HG02642 (cell line): ENCODE data around the gene ITGB1.
"Not testable (repeated sequence)": the region's sequence is repeated elsewhere in the genome, so short reads cannot be mapped to it uniquely, and the experiment has no call there.

Source experiments
- ATAC-seq: cut with Tn5 transposase; IDR thresholded peaks from one replicate; pipeline ENCODE4 v1.9.1; 2021; ENCODE audit warnings: mild to moderate bottlenecking; ENCODE audit not compliant: unreplicated experiment, poor library complexity

Gene ITGB1

DNA sequence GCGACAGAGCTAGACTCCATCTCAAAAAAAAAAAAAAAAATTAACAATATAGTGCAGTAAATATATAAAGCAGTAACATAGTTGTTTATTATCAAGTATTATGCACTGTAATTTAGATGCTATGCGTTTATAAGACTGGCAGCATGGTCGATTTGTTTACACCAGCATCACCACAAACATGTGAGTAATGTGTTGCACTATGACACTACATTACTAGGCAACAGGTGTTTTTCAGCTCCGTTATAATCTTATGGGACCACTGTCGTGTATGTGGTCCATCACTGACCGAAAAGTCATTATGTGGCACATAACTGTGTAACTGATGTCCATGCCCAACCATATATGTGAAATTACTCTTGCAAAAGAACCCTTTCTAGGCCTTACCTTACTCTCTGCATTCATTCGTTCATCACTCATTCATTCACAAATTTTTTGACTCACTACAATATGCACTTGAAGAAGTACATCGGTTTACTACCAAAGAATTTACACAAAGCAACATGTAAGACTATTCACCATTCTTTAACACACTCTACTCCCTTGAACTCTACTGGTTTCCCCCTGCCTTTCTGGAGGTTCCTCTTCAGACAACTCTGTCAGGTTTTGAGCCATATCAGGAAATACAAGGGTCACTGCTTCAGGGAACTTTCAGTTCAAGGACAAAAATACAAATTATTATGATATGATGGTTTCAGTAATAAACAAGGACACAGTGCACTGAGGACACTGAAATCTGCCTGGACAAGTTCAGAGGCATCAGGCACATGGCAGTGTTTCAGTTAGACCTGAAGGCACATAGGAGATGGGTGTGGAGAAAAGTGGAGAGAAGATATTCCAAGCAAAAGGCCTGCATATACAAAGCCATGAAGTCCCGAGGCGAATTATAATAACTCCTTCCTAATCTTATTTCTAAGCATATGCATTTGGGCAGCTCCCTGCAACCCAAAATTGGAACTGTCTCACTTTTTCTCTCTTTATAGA is 17.4 kb downstream of the ITGB1 start:
- ATAC-seq = no peak

DNA sequence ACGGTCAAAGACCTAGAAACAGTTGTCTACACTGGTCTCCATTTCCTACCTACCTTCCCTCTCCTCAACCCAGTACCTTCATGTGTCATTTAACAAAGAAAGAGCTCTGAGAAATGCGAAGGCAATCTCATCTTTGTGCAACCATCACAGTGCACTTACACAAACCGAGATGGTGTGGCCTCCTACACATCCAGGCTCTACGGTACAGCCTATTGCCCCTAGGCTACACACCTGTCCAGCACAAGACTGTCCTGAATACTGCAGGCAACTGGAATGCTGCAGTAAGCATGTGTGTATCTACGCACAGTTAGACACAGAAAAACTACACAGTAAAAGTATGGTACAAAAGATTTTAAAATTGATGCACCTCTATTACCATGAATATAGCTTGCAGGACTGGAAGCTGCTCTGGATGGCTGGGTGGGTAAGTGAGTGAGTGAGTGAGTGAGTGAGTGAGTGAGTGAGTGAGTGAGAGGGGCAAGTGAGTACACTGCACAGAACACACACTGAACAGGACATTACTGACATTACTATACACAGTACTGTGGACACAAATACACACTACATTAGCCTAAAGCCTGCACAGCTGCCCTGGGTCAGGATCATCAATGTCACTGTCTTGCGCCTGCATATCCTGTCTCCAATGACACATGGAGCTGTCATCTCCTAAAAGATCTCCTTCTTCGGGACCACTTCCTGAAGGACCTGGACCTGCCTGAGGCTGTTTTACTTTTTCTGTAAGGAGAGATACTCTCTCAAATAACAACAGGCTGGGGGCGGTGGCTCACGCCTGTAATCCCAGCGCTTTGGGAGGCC is 18.5 kb downstream of the ITGB1 start:
- no peak for ATAC-seq

DNA sequence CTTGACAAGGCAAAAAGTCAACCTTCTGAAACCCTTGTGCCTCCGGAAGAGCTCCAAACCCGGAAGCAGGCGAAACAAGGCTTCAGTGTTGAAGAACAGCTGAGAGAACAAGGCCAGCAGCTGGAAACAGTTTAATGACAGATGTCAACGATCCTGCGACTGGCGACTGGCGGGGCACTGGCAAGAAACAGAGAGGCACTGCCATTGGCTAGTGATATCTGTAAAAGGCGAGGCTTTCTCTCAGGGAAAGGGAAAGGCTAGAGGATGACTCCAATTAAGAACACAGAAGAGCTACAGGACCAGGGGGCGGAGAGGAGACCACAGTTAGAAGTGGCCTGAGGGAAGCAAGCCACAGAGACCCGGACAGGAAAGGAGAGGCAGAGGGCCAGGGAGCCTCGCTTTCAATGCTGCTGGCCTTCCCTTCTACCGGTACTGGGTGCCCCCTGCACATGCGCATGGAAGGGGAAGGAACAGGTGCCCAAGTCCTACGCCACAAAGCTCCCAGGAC is 19.4 kb downstream of the ITGB1 start:
- no peak for ATAC-seq

DNA sequence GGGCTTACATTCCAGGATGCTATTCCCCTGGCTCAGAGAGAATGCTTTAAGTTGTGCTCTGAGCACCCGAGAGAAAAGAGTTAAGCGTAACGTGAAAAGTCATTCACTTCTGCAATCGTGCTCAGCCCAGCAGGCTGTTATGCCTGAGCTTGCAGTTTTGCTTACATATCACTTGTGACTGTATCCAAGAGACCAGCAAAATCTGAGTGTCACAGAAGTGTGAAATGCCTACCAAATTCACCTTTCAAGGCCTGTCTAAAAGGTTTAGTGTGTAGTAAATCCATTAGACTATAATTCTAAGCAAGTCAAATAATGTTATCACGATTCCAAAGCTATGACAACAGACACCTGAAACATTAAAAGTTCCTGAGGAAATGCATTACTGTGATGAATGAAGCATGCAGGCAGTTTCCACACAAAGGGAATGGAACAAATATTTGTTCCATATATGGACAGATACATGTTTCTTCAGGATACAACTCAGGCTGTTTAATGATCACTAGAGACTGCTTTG is 20.1 kb downstream of the ITGB1 start:
- ATAC-seq = no peak

DNA sequence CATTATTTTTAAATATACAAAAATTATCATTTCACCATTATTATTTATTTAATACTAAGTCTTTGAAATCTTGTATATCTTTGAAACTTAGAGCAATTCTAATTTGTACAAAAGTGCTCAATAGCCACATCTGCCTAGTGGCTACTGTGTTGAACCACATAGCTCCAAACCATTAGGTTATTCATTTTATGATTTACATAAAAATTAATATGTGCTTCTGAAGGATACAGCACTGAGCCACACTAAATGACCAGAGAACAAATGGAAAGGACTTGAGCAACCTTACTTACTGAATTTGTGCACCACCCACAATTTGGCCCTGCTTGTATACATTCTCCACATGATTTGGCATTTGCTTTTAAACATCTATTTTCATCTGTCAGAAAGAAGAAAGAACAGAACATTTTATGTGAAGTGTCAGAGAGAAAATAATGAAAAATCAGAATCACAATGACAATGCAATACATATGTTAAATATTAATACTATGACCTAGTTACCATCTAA is 25.8 kb downstream of the ITGB1 start:
- ATAC-seq = no peak

- ATAC-seq = no peak
Observed at GRCh38 chr10:32931593-32931992, 26.4 kb downstream of the ITGB1 start.

DNA sequence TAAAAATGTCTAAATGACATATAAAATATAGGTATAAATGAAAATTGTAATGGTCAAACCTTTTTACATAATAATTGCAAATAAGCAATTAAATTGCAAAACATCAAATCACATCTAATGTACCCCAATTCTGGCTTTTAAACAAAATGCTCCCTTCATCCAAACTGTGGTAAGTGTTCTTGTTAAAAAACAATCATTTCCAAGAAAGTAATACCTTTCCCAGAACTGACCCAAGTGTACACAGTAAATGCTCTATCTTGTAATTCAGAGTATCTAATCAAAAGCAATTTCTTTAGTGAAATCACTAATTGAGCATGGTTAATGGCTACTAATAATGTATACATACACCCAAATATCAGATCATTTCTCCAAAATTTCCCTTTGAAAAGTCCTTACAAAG is 28.0 kb downstream of the ITGB1 start:
- no peak for ATAC-seq

DNA sequence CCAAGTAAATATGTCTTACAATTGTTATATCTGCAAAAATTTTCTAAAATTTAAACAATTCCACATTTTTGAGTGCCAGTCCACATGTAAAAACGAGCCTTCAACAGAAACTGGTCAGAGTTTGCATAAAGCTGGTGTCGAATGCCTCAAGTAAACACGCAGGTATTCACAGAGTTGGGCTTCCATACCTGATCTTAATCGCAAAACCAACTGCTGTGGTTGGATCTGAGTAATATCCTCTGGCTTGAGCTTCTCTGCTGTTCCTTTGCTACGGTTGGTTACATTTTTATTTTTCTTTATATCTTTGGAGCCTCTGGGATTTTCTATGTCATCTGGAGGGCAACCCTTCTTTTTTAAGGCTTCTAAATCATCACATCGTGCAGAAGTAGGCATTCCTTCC is 28.4 kb downstream of the ITGB1 start:
- no peak for ATAC-seq

- ATAC-seq = no peak
Observed at GRCh38 chr10:32927750-32928149, 30.3 kb downstream of the ITGB1 start.

GRCh38 chr10:32923849-32924248 is 34.2 kb downstream of the ITGB1 start:
- ATAC-seq = no peak

DNA sequence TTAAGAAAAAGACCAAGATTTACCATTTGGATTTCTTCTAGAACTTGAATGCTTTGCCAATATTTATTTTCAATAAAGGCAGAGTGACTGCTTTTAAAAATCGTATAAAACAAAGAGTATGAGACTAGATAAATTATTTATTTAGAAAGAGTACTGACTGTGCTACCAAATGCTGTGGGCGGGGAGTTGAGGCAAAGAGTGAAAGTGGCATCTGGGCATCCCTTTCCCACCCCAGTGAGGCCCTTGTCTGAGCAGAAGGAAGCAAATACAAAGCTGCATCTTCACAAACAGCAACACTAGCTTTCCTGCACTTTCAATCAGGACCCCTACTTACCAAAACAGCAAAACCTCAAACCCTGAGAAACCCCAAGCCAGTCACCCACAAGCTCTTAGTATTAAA is 34.9 kb downstream of the ITGB1 start:
- no peak for ATAC-seq

- no peak for ATAC-seq
Observed at GRCh38 chr10:32922170-32922569, 35.9 kb downstream of the ITGB1 start.

GRCh38 chr10:32917817-32918216 is 40.2 kb downstream of the ITGB1 start:
- ATAC-seq = not testable (repeated sequence)

DNA sequence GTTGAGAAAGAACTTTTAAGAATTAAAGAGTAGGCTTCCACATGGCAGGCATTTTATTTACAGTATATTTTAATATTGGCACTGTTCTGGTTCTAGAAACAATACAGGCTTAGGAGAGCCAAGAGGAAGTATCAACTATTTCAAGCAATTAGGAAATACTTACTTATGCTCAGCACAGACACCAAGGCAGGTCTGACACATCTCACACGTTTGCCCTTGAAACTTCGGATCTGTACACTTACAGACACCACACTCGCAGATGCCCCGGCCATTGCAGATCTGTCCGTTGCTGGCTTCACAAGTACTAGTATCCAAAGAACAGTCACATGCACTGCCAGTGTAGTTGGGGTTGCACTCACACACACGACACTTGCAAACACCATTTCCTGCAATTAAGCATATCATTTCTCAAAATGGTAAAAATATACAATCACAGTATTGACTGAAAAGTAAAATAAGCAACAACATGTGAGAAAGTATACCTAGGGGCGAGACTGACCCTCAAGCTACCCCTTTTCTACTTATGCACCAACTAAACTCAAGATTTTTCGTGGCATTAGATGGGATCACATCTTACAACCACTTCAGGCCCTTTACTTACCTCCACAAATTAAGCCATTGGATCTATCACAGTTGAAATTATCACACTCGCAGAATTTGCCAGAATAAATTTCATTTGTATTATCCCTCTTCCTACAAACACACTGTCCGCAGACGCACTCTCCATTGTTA is 46.6 kb downstream of the ITGB1 start:
- no peak for ATAC-seq

DNA sequence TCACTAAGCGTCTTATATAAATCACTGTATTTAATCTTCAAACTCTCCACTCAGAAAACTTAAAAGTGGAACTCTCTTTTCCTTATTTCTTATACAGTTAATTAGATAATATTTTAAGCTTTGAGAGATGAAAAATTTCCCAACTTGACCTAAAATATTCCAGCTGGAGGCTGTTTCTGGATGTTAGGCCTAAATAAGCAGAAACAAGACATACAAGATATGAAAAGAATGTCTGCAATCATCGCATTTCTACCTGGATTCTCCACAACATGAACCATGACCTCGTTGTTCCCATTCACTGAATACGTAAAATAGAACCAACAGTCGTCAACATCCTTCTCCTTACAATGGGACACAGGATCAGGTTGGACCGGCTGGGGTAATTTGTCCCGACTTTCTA is 48.1 kb downstream of the ITGB1 start:
- ATAC-seq = not testable (repeated sequence)

GRCh38 chr10:32909456-32909855 is 48.6 kb downstream of the ITGB1 start:
- no peak for ATAC-seq

DNA sequence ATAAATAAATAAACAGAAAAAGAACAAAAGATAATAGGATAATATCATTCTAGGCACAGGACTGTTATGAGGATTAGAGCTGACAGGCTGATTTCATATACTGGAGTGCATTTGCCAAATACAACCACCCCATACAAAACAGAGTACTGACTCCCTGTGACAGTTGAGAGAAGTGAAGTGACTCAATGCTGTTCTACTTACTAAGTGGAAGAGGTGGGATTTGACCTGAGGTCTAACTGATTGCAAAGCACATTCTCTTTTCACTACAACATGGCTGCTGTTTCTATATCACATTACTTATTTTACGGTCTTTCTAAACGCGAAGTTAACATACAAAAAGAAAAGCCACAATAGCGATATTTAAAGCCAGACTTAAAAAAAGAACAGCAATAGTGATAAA is 51.4 kb downstream of the ITGB1 start:
- no peak for ATAC-seq

DNA sequence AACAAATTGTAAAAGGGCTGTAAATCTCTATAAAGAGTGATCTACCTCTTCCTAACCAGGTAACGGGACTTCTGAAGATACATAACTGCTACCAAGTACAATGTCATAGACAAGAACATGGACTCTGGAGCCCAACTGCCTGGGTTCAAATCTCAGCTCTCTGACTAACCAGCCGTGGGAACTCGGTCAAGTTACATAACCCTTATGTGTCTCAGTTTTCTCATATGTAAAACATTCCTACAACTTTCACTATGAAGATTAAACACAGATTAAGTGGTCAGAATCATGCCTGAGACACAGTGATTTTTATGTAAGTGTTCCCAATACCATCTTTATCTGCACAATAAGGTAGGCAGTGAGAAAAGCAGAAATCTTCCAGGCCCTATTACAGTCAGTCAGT is 52.6 kb downstream of the ITGB1 start:
- ATAC-seq = no peak

GRCh38 chr10:32901815-32902214 is 56.2 kb downstream of the ITGB1 start:
- ATAC-seq = no peak
